ENCODE data around the gene NOS1. TPM values are rescaled to one million over a fixed set of nuclear protein-coding genes. Genes with fewer than 3 reads are reported as not detected.

The NOS1 gene
- total RNA-seq, 1 experiment from 2014 or later, result 2.3 TPM

DNA sequence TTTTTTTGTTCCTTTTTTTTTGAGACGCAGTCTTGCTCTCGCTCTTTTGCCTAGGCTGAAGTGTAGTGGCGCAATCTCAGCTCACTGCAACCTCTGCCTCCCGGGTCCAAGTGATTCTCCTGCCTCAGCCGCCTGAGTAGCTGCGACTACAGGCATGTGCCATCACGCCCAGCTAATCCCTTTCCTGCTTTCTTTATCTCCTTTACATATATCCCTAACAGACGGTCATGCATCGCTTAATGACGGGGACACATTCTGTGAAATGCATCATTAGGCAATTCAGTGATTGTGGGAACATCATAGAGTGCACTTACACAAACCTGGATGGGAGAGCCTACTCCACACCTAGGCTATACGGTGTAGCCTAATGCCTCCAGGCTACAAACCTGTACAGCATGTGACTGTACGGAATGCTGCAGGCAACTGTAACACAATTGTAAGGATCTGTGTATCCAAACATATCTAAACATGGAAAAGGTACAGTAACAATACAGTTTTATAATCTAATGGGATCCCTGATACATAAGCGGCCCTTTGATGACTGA is 32.8 kb downstream of the NOS1 start:
- H3K14ac ChIP-seq (ENCODE audit: insufficient read depth, low read length), result no peak overlapping the region
- H2BK120ac ChIP-seq (ENCODE audit: low read depth, low read length, poor library complexity, severe bottlenecking), result no peak overlapping the region
- H3K27me3 ChIP-seq (ENCODE audit: insufficient read depth, low read length), result no peaks in the 10 kb centered on the region
- Mint-ChIP-seq H3K36me3 (ENCODE audit: insufficient read depth in 1 of 3, low read depth in 3 of 3) (no peaks in the 10 kb centered on the region), H3K4me3 (no peak overlapping the region), H3K4me1 (peaks cover 0 to 6% of the 10 kb centered on the region in 2 experiments; a peak in 3 of 4 replicates), H3K27me3 (ENCODE audit: low read depth) (no peaks in the 10 kb centered on the region; the same call in 1 of the 2 replicates), H3K9me3 (no peaks in the 10 kb centered on the region), H3K27ac (no peak overlapping the region; a peak in 1 of 7 replicates)
- no peak overlapping the region for H3K18ac ChIP-seq (ENCODE audit: insufficient read length, low read depth, low read length)
- H3T11ph ChIP-seq (ENCODE audit: low read length), result no peak overlapping the region
- H3K56ac ChIP-seq (ENCODE audit: insufficient read length, low read depth, low read length), result no peak overlapping the region
- H4K20me1 ChIP-seq (ENCODE audit: control insufficient read depth, insufficient read depth, insufficient read length), result no peaks in the 10 kb centered on the region
- H2AFZ ChIP-seq (ENCODE audit: low read length), result no peak overlapping the region
- H3K23me2 ChIP-seq (ENCODE audit: insufficient read length, low read depth, low read length, poor library complexity, severe bottlenecking), result no peaks in the 10 kb centered on the region
- no peak overlapping the region for H3K27ac ChIP-seq (ENCODE audit: insufficient read length, low read depth, low read length)
- no peaks in the 10 kb centered on the region for H3K9me3 ChIP-seq (ENCODE audit: control insufficient read depth, low read depth, low read length)
- H2BK20ac ChIP-seq (ENCODE audit: low read depth, low read length, poor library complexity, severe bottlenecking), result no peak overlapping the region
- H2BK5ac ChIP-seq (ENCODE audit: insufficient read length, low read length), result no peak overlapping the region
- no peak for DNase-seq
- no peak overlapping the region for H4K5ac ChIP-seq (ENCODE audit: insufficient read length, low read depth, low read length)
- H2BK15ac ChIP-seq (ENCODE audit: low read depth, low read length), result no peak overlapping the region
- no peaks in the 10 kb centered on the region for H3K79me1 ChIP-seq (ENCODE audit: insufficient read depth, low read depth, low read length, poor library complexity, severe bottlenecking)
- TF ChIP-seq, protein P1, sequence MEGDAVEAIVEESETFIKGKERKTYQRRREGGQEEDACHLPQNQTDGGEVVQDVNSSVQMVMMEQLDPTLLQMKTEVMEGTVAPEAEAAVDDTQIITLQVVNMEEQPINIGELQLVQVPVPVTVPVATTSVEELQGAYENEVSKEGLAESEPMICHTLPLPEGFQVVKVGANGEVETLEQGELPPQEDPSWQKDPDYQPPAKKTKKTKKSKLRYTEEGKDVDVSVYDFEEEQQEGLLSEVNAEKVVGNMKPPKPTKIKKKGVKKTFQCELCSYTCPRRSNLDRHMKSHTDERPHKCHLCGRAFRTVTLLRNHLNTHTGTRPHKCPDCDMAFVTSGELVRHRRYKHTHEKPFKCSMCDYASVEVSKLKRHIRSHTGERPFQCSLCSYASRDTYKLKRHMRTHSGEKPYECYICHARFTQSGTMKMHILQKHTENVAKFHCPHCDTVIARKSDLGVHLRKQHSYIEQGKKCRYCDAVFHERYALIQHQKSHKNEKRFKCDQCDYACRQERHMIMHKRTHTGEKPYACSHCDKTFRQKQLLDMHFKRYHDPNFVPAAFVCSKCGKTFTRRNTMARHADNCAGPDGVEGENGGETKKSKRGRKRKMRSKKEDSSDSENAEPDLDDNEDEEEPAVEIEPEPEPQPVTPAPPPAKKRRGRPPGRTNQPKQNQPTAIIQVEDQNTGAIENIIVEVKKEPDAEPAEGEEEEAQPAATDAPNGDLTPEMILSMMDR (conservative IDR thresholded peaks at IDR 0.05), result no peak
- no peak overlapping the region for H3K4ac ChIP-seq (ENCODE audit: low read depth, low read length)
- H2AK5ac ChIP-seq (ENCODE audit: insufficient read length, low read length), result no peak overlapping the region
- H3K4me1 ChIP-seq (ENCODE audit: insufficient read depth, low read length), result no peaks in the 10 kb centered on the region
- H4K91ac ChIP-seq (ENCODE audit: insufficient read length, low read depth, low read length), result no peak overlapping the region
- no peak overlapping the region for H3K9ac ChIP-seq (ENCODE audit: extremely low read depth, insufficient read length, low read length)
- H3K4me2 ChIP-seq (ENCODE audit: insufficient read depth, insufficient read length, low read length), result no peak overlapping the region
- H4K8ac ChIP-seq (replicated peaks; ENCODE audit: insufficient read length, low read depth, low read length), result no peak overlapping the region
- H3K23ac ChIP-seq (ENCODE audit: insufficient read length, low read depth, low read length), result no peak overlapping the region
- no CpG with 5 or more reads among the region's 13 CpGs for WGBS (ENCODE audit: extremely low coverage, insufficient read length, low lambda C conversion rate)
- H2BK12ac ChIP-seq (ENCODE audit: insufficient read length, low read depth, low read length), result no peak overlapping the region
- H3K79me2 ChIP-seq (ENCODE audit: insufficient read depth, low read length), result no peaks in the 10 kb centered on the region
